H9 (cell line): ENCODE measurements around the gene TMEM190. TPM values are rescaled to one million over a fixed set of nuclear protein-coding genes. Genes with fewer than 3 reads are reported as not detected.
"Not testable (repeated sequence)": the region's sequence is repeated elsewhere in the genome, so short reads cannot be mapped to it uniquely, and the experiment has no call there.

Source experiments
- DNase-seq: peaks from one replicate; pipeline ENCODE4 v3.0.0-alpha.2; 2017
- H2AFZ ChIP-seq: one replicate; pipeline ENCODE4 v1.6.1; 2013; ENCODE audit warnings: mild to moderate bottlenecking, low read length, control low read depth, moderate library complexity
- H2AK5ac ChIP-seq: 2 replicates; pipeline ENCODE4 v1.6.1; 2013; ENCODE audit warnings: low read length, control low read depth, mixed read lengths; ENCODE audit not compliant: insufficient read length
- H2BK120ac ChIP-seq: one replicate; pipeline ENCODE4 v1.6.1; 2013; ENCODE audit warnings: low read depth, mild to moderate bottlenecking, low read length, control low read depth, inconsistent platforms; ENCODE audit not compliant: poor library complexity, severe bottlenecking
- H2BK12ac ChIP-seq: 2 replicates; pipeline ENCODE4 v1.6.1; 2013; ENCODE audit warnings: low read length, control low read depth, mixed read lengths, low read depth; ENCODE audit not compliant: insufficient read length
- H2BK15ac ChIP-seq: 2 replicates; pipeline ENCODE4 v1.6.1; 2013; ENCODE audit warnings: low read depth, low read length, control low read depth
- H2BK20ac ChIP-seq: one replicate; pipeline ENCODE4 v1.6.1; 2013; ENCODE audit warnings: low read depth, mild to moderate bottlenecking, low read length, control low read depth, inconsistent platforms; ENCODE audit not compliant: poor library complexity, severe bottlenecking
- H2BK5ac ChIP-seq: 2 replicates; pipeline ENCODE4 v1.6.1; 2013; ENCODE audit warnings: low read length, control low read depth, mixed read lengths; ENCODE audit not compliant: insufficient read length
- H3K14ac ChIP-seq: 2 replicates; pipeline ENCODE4 v1.6.1; 2013; ENCODE audit warnings: low read length, control low read depth; ENCODE audit not compliant: insufficient read depth
- H3K18ac ChIP-seq: 2 replicates; pipeline ENCODE4 v1.6.1; 2013; ENCODE audit warnings: low read depth, mild to moderate bottlenecking, mixed read lengths, low read length, control low read depth; ENCODE audit not compliant: insufficient read length
- H3K23ac ChIP-seq: 2 replicates; pipeline ENCODE4 v1.6.1; 2013; ENCODE audit warnings: low read length, control low read depth, mixed read lengths, low read depth; ENCODE audit not compliant: insufficient read length
- H3K23me2 ChIP-seq: 2 replicates; pipeline ENCODE4 v1.6.1; 2013; ENCODE audit warnings: low read depth, mild to moderate bottlenecking, mixed read lengths, low read length, control low read depth; ENCODE audit not compliant: insufficient read length, poor library complexity, severe bottlenecking
- H3K27ac ChIP-seq: 2 replicates; pipeline ENCODE4 v1.5.1; 2013; ENCODE audit warnings: low read length, control low read depth, mixed read lengths, low read depth; ENCODE audit not compliant: insufficient read length
- H3K27me3 ChIP-seq: 2 replicates; pipeline ENCODE4 v1.6.1; 2013; ENCODE audit warnings: low read length, control low read depth, inconsistent platforms; ENCODE audit not compliant: insufficient read depth
- H3K4ac ChIP-seq: 2 replicates; pipeline ENCODE4 v1.6.1; 2013; ENCODE audit warnings: low read depth, mild to moderate bottlenecking, control low read depth, inconsistent platforms, low read length, moderate library complexity
- H3K4me1 ChIP-seq: 2 replicates; pipeline ENCODE4 v1.6.1; 2013; ENCODE audit warnings: low read length, control low read depth, inconsistent platforms; ENCODE audit not compliant: insufficient read depth
- H3K4me2 ChIP-seq: 2 replicates; pipeline ENCODE4 v1.6.1; 2013; ENCODE audit warnings: low read length, control low read depth, mixed read lengths; ENCODE audit not compliant: insufficient read length, insufficient read depth
- H3K56ac ChIP-seq: 2 replicates; pipeline ENCODE4 v1.6.1; 2013; ENCODE audit warnings: low read depth, mild to moderate bottlenecking, mixed read lengths, low read length, control low read depth; ENCODE audit not compliant: insufficient read length
- H3K79me1 ChIP-seq: 2 replicates; pipeline ENCODE4 v1.6.1; 2013; ENCODE audit warnings: low read depth, mild to moderate bottlenecking, moderate library complexity, low read length, control low read depth, inconsistent platforms; ENCODE audit not compliant: insufficient read depth, poor library complexity, severe bottlenecking
- H3K79me2 ChIP-seq: 2 replicates; pipeline ENCODE4 v1.6.1; 2013; ENCODE audit warnings: low read length, control low read depth, inconsistent platforms; ENCODE audit not compliant: insufficient read depth
- H3K9ac ChIP-seq: 2 replicates; pipeline ENCODE4 v1.6.1; 2013; ENCODE audit warnings: low read length, control low read depth, mixed read lengths; ENCODE audit not compliant: insufficient read length; ENCODE audit errors: extremely low read depth
- H3K9me3 ChIP-seq: one replicate; pipeline ENCODE4 v1.6.1; 2013; ENCODE audit warnings: low read depth, low read length, inconsistent platforms; ENCODE audit not compliant: control insufficient read depth
- H3T11ph ChIP-seq: one replicate; pipeline ENCODE4 v1.6.1; 2013; ENCODE audit warnings: mild to moderate bottlenecking, low read length, control low read depth, inconsistent platforms
- H4K20me1 ChIP-seq: one replicate; pipeline ENCODE4 v1.6.1; 2013; ENCODE audit not compliant: control insufficient read depth, insufficient read length, insufficient read depth
- H4K5ac ChIP-seq: 2 replicates; pipeline ENCODE4 v1.6.1; 2013; ENCODE audit warnings: low read depth, mild to moderate bottlenecking, mixed read lengths, low read length, control low read depth; ENCODE audit not compliant: insufficient read length
- H4K8ac ChIP-seq: replicated peaks from 2 replicates; pipeline ENCODE4 v1.6.1; 2013; ENCODE audit warnings: low read length, control low read depth, mixed read lengths, low read depth; ENCODE audit not compliant: insufficient read length
- H4K91ac ChIP-seq: 2 replicates; pipeline ENCODE4 v1.6.1; 2013; ENCODE audit warnings: low read depth, mild to moderate bottlenecking, moderate library complexity, mixed read lengths, low read length, control low read depth; ENCODE audit not compliant: insufficient read length
- H3K27ac Mint-ChIP-seq, 3 experiments: 2 replicates in 2 of 3; 3 replicates in 1 of 3; pipeline ENCODE4 v1.8.0; 2020 to 2021; ENCODE audit warnings: mixed read lengths in 3 of 3, mild to moderate bottlenecking in 1 of 3, moderate library complexity in 1 of 3
- H3K27me3 Mint-ChIP-seq: 2 replicates; pipeline ENCODE4 v1.8.0; 2021; ENCODE audit warnings: low read depth, mild to moderate bottlenecking, moderate library complexity, mixed read lengths
- H3K36me3 Mint-ChIP-seq, 3 experiments: 2 replicates in 2 of 3; 3 replicates in 1 of 3; pipeline ENCODE4 v1.8.0; 2020 to 2021; ENCODE audit warnings: low read depth in 3 of 3, mixed read lengths in 3 of 3; ENCODE audit not compliant: insufficient read depth in 1 of 3
- H3K4me1 Mint-ChIP-seq, 2 experiments: 2 replicates each; pipeline ENCODE4 v1.8.0; 2020; ENCODE audit warnings: mixed read lengths in 2 of 2
- H3K4me3 Mint-ChIP-seq, 2 experiments: 2 replicates in 1 of 2; 3 replicates in 1 of 2; pipeline ENCODE4 v1.8.0; 2020 to 2021; ENCODE audit warnings: mild to moderate bottlenecking in 2 of 2, mixed read lengths in 2 of 2, moderate library complexity in 1 of 2
- H3K9me3 Mint-ChIP-seq, 2 experiments: 2 replicates in 1 of 2; 3 replicates in 1 of 2; pipeline ENCODE4 v1.8.0; 2020; ENCODE audit warnings: mild to moderate bottlenecking in 2 of 2, mixed read lengths in 2 of 2, moderate library complexity in 1 of 2
- WGBS: extraction: QIAGEN DNeasy Blood & Tissue Kit; methylation state at CpG from one replicate; pipeline ENCODE4 v1.1.7; 2013; ENCODE audit warnings: missing lambda C conversion rate, low lambda C conversion rate, mixed read lengths; ENCODE audit not compliant: insufficient read length; ENCODE audit errors: extremely low coverage; 5-methylcytosine and 5-hydroxymethylcytosine counted together
- total RNA-seq: library from RNA; stranded (reverse); gene quantifications from 2 replicates; pipeline ENCODE4 v1.2.1, GENCODE V29; 2021
- TF ChIP-seq, protein P1 (sequence below): fragments of 200-600 bp; sonication (generic); conservative IDR thresholded peaks from 3 replicates; pipeline ENCODE4 v1.8.0; 2021; ENCODE audit warnings: antibody characterized with exemption, mild to moderate bottlenecking

The TMEM190 gene
- total RNA-seq, 1 experiment from 2014 or later: 1.5 TPM

DNA sequence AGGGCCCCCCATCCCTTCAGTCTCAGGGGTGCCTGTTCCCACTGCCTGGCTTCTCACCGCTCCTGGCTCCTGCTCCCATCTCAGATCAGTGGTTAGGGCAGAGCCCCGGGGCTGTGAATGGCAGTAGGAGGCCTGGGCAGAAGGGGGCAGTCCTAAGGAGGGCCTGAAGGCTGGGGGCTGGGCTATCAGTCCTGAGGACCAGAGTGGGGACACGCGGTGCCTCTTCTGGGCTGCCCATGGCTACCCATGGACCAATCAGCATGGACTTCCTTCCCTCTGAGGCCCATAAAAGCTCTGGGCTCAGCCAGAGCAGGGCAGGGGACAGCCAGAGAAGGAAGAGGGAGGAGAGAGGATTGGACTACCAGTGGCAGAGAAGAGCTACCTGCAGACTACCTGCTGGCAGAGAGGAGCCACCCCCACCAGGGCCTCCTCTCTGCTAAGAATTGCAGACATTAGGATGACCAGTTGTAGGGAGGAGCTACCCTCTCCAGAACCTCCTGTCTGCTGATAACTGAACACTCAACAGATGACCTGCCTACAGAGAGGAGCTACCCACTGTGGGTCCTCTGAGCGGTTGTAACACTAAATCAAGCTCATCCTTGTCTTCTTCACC lies 43.1 kb downstream of the TMEM190 start:
- Mint-ChIP-seq H3K4me1 (peaks cover 2 to 10% of the 10 kb centered on the region in 2 experiments), H3K27me3 (peaks cover 39% of the 10 kb centered on the region), H3K36me3 (no peaks in the 10 kb centered on the region), H3K27ac (no peak overlapping the region), H3K4me3 (no peak overlapping the region), H3K9me3 (peaks cover 0 to 6% of the 10 kb centered on the region in 2 experiments; a peak in 1 of 5 replicates)
- no peak overlapping the region for H4K5ac ChIP-seq
- H3K9ac ChIP-seq: no peak overlapping the region
- H2AK5ac ChIP-seq: no peak overlapping the region
- no CpG with 5 or more reads among the region's 5 CpGs for WGBS
- peaks cover 3% of the 10 kb centered on the region for H3K4me1 ChIP-seq
- H3K14ac ChIP-seq: no peak overlapping the region
- no peaks in the 10 kb centered on the region for H3K79me1 ChIP-seq
- no peaks in the 10 kb centered on the region for H3K27me3 ChIP-seq
- H3K4me2 ChIP-seq: no peak overlapping the region
- no peak overlapping the region for H2BK15ac ChIP-seq
- H3K9me3 ChIP-seq: no peaks in the 10 kb centered on the region
- no peak overlapping the region for H2BK5ac ChIP-seq
- no peak overlapping the region for H2AFZ ChIP-seq
- no peaks in the 10 kb centered on the region for H3K79me2 ChIP-seq
- H3K23ac ChIP-seq: no peak overlapping the region
- no peak overlapping the region for H2BK12ac ChIP-seq
- no peak overlapping the region for H3K18ac ChIP-seq
- no peak for DNase-seq
- TF ChIP-seq, protein P1, sequence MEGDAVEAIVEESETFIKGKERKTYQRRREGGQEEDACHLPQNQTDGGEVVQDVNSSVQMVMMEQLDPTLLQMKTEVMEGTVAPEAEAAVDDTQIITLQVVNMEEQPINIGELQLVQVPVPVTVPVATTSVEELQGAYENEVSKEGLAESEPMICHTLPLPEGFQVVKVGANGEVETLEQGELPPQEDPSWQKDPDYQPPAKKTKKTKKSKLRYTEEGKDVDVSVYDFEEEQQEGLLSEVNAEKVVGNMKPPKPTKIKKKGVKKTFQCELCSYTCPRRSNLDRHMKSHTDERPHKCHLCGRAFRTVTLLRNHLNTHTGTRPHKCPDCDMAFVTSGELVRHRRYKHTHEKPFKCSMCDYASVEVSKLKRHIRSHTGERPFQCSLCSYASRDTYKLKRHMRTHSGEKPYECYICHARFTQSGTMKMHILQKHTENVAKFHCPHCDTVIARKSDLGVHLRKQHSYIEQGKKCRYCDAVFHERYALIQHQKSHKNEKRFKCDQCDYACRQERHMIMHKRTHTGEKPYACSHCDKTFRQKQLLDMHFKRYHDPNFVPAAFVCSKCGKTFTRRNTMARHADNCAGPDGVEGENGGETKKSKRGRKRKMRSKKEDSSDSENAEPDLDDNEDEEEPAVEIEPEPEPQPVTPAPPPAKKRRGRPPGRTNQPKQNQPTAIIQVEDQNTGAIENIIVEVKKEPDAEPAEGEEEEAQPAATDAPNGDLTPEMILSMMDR: no peak
- H3T11ph ChIP-seq: no peak overlapping the region
- no peaks in the 10 kb centered on the region for H4K20me1 ChIP-seq
- no peak overlapping the region for H2BK120ac ChIP-seq
- no peak overlapping the region for H4K8ac ChIP-seq
- no peak overlapping the region for H3K56ac ChIP-seq
- H3K23me2 ChIP-seq: no peaks in the 10 kb centered on the region
- no peak overlapping the region for H3K27ac ChIP-seq
- no peak overlapping the region for H2BK20ac ChIP-seq
- H3K4ac ChIP-seq: no peak overlapping the region
- no peak overlapping the region for H4K91ac ChIP-seq

DNA sequence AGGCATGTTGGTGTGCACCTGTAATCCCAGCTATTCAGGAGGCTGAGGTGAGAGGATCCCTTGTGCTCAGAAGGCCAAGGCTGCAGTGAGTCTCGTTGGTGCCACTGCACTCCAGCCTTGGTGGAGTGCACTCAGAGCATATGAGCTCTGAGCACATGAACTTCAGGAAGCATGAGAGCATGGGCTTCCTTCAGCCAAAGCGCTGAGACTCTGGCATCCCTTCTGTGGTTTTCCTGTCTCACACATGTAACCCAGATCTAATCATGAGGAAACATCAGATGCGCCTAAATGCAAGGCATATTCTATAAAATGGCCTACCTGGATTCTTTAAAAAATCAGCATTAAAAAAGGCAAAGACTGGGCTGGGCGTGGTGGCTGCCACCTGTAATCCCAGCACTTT lies 44.7 kb downstream of the TMEM190 start:
- not testable (repeated sequence) for H2AFZ ChIP-seq, H3K27me3 ChIP-seq, H3K79me1 ChIP-seq, H3K27ac ChIP-seq, H2BK15ac ChIP-seq, H3K4me1 ChIP-seq, H3K9me3 Mint-ChIP-seq, H2AK5ac ChIP-seq, H4K8ac ChIP-seq, H2BK5ac ChIP-seq, H3K4ac ChIP-seq, H3K4me1 Mint-ChIP-seq, H3K4me2 ChIP-seq, H2BK20ac ChIP-seq, H2BK120ac ChIP-seq, H3K18ac ChIP-seq, H4K20me1 ChIP-seq, H3K27ac Mint-ChIP-seq, H3K4me3 Mint-ChIP-seq, DNase-seq, H4K5ac ChIP-seq, H2BK12ac ChIP-seq, H3K36me3 Mint-ChIP-seq, H3K23me2 ChIP-seq, H3K14ac ChIP-seq, H3K23ac ChIP-seq, H3T11ph ChIP-seq, H3K9ac ChIP-seq, H3K79me2 ChIP-seq, H4K91ac ChIP-seq, H3K56ac ChIP-seq, H3K9me3 ChIP-seq
- WGBS: no CpG with 5 or more reads among the region's 4 CpGs
- H3K27me3 Mint-ChIP-seq: peaks cover 50% of the 10 kb centered on the region
